ENCODE data around the gene STK33.

DNA sequence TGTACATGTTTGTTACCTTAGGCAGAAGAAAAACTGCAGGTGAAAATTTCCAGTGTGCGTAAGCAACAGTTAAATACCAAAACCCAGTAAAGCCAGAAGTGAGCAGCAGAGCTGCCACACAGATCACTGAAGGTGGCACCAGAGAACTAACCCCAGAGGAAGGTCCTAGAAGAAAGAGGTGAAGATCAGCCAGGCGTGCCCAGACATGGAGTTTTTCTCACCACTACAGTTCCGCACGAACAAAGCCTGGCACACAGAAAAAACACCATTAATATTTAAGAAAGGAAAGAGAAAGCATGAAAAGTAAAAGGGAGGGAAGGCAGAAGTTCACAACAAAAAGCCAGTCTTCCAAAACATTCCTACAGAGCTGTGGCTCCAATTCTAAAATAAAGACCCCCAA, 60.7 kb downstream of the STK33 start:
- TF ChIP-seq, protein P1, sequence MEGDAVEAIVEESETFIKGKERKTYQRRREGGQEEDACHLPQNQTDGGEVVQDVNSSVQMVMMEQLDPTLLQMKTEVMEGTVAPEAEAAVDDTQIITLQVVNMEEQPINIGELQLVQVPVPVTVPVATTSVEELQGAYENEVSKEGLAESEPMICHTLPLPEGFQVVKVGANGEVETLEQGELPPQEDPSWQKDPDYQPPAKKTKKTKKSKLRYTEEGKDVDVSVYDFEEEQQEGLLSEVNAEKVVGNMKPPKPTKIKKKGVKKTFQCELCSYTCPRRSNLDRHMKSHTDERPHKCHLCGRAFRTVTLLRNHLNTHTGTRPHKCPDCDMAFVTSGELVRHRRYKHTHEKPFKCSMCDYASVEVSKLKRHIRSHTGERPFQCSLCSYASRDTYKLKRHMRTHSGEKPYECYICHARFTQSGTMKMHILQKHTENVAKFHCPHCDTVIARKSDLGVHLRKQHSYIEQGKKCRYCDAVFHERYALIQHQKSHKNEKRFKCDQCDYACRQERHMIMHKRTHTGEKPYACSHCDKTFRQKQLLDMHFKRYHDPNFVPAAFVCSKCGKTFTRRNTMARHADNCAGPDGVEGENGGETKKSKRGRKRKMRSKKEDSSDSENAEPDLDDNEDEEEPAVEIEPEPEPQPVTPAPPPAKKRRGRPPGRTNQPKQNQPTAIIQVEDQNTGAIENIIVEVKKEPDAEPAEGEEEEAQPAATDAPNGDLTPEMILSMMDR (IDR thresholded peaks at IDR 0.05 in 2 of 3, conservative IDR thresholded peaks at IDR 0.05 in 1 of 3; ENCODE audit: borderline replicate concordance in 1 of 3, insufficient read depth in 1 of 3, low read depth in 2 of 3, low read length in 2 of 3): no peak
- no peak for TF ChIP-seq SIN3A (IDR thresholded peaks at IDR 0.05; ENCODE audit: low read depth)
- TF ChIP-seq SRF (IDR thresholded peaks at IDR 0.05; ENCODE audit: low read depth): no peak
- TF ChIP-seq POLR2AphosphoS5 (IDR thresholded peaks at IDR 0.05; ENCODE audit: low read depth, low read length): no peak
- TF ChIP-seq POLR2A (IDR thresholded peaks at IDR 0.05; ENCODE audit: borderline replicate concordance, extremely low read depth, insufficient read depth, insufficient read length): no peak
- TF ChIP-seq, protein P2, sequence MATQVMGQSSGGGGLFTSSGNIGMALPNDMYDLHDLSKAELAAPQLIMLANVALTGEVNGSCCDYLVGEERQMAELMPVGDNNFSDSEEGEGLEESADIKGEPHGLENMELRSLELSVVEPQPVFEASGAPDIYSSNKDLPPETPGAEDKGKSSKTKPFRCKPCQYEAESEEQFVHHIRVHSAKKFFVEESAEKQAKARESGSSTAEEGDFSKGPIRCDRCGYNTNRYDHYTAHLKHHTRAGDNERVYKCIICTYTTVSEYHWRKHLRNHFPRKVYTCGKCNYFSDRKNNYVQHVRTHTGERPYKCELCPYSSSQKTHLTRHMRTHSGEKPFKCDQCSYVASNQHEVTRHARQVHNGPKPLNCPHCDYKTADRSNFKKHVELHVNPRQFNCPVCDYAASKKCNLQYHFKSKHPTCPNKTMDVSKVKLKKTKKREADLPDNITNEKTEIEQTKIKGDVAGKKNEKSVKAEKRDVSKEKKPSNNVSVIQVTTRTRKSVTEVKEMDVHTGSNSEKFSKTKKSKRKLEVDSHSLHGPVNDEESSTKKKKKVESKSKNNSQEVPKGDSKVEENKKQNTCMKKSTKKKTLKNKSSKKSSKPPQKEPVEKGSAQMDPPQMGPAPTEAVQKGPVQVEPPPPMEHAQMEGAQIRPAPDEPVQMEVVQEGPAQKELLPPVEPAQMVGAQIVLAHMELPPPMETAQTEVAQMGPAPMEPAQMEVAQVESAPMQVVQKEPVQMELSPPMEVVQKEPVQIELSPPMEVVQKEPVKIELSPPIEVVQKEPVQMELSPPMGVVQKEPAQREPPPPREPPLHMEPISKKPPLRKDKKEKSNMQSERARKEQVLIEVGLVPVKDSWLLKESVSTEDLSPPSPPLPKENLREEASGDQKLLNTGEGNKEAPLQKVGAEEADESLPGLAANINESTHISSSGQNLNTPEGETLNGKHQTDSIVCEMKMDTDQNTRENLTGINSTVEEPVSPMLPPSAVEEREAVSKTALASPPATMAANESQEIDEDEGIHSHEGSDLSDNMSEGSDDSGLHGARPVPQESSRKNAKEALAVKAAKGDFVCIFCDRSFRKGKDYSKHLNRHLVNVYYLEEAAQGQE (IDR thresholded peaks at IDR 0.05; ENCODE audit: low read depth): no peak
- no peak for TF ChIP-seq RAD21 (IDR thresholded peaks at IDR 0.05; ENCODE audit: low read depth)
- TF ChIP-seq JUND (IDR thresholded peaks at IDR 0.05): no peak
- no peak for TF ChIP-seq ZNF274 (IDR thresholded peaks at IDR 0.05; ENCODE audit: low read depth, low read length)
- TF ChIP-seq, protein P3, sequence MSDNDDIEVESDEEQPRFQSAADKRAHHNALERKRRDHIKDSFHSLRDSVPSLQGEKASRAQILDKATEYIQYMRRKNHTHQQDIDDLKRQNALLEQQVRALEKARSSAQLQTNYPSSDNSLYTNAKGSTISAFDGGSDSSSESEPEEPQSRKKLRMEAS (IDR thresholded peaks at IDR 0.05): no peak
- TF ChIP-seq EZH2phosphoT487 (IDR thresholded peaks at IDR 0.05; ENCODE audit: borderline replicate concordance): no peak
